Stimulated activated CD8-positive, alpha-beta memory T cell treated with anti-CD3 and anti-CD28 coated beads, Interleukin-4, amount 100 ng/mL, for 24 hours (primary cell): Measurements from ENCODE around the gene HTN3.
"Not testable (repeated sequence)": the region's sequence is repeated elsewhere in the genome, so short reads cannot be mapped to it uniquely, and the experiment has no call there.

Source experiments
- DNase-seq: peaks from one replicate; pipeline ENCODE4 v3.0.0-alpha.2; 2020; ENCODE audit warnings: low read depth

Gene HTN3

GRCh38 chr4:70028159-70028558, at the start of gene HTN3:
TSS of gene HTN3 (plus strand) at chr4:70028459. CDS start at chr4:70030741, 2,282 bp downstream.
- DNase-seq: not testable (repeated sequence)

GRCh38 chr4:69984030-69984443, 44.2 kb upstream of the HTN3 start:
- DNase-seq: no peak

GRCh38 chr4:69986663-69987062, 41.6 kb upstream of the HTN3 start:
- no peak for DNase-seq

- no peak for DNase-seq
Measured at GRCh38 chr4:69991016-69991415, 37.2 kb upstream of the HTN3 start.

- no peak for DNase-seq
Measured at GRCh38 chr4:69994782-69995181, 33.5 kb upstream of the HTN3 start.

GRCh38 chr4:69995526-69996016, 32.7 kb upstream of the HTN3 start, which contains the start of gene STATH:
TSS of gene STATH (plus strand) at chr4:69995966. CDS start at chr4:69998438, 2,472 bp downstream.
- DNase-seq: no peak

- no peak for DNase-seq
Measured at GRCh38 chr4:69999420-69999819, 28.8 kb upstream of the HTN3 start.

GRCh38 chr4:70000711-70001110, 27.5 kb upstream of the HTN3 start:
- no peak for DNase-seq

GRCh38 chr4:70002507-70002906, 25.8 kb upstream of the HTN3 start:
- DNase-seq: no peak

GRCh38 chr4:70008771-70009170, 19.5 kb upstream of the HTN3 start:
- DNase-seq: no peak

- not testable (repeated sequence) for DNase-seq
Measured at GRCh38 chr4:70019006-70019405, 9.3 kb upstream of the HTN3 start.

GRCh38 chr4:70023218-70023617, 5.0 kb upstream of the HTN3 start:
- DNase-seq: no peak

- DNase-seq: no peak
Measured at GRCh38 chr4:70027011-70027410, 1.2 kb upstream of the HTN3 start.

- DNase-seq: not testable (repeated sequence)
Measured at GRCh38 chr4:70037559-70037958, 9.3 kb downstream of the HTN3 start.

- not testable (repeated sequence) for DNase-seq
Measured at GRCh38 chr4:70039928-70040327, 11.7 kb downstream of the HTN3 start.

GRCh38 chr4:70041652-70042286, 13.5 kb downstream of the HTN3 start:
- no peak for DNase-seq

GRCh38 chr4:70050138-70050537, 21.9 kb downstream of the HTN3 start, which contains the start of gene HTN1:
TSS of gene HTN1 (plus strand) at chr4:70050438. CDS start at chr4:70053077, 2,639 bp downstream.
- DNase-seq: not testable (repeated sequence)

GRCh38 chr4:70056534-70056933, 28.3 kb downstream of the HTN3 start:
- not testable (repeated sequence) for DNase-seq

- DNase-seq: no peak
Measured at GRCh38 chr4:70057651-70058050, 29.4 kb downstream of the HTN3 start.

- DNase-seq: no peak
Measured at GRCh38 chr4:70059149-70059548, 30.9 kb downstream of the HTN3 start.

- DNase-seq: no peak
Measured at GRCh38 chr4:70062000-70062399, 33.7 kb downstream of the HTN3 start.

GRCh38 chr4:70080205-70080604, 51.9 kb downstream of the HTN3 start:
- DNase-seq: no peak
